Measurements from ENCODE around the gene TGFB1. TPM values are rescaled to one million over a fixed set of nuclear protein-coding genes. Genes with fewer than 3 reads are reported as not detected.
A peak's percentile ranks its signal among the peaks of the same experiment; 100 is the strongest.

The TGFB1 gene
- total and polyA plus RNA-seq, 2 of the 13 experiments (the other 11 are each of a cell fraction or from before 2014, with no cell fraction given) = 4.1 to 5.4 TPM

DNA sequence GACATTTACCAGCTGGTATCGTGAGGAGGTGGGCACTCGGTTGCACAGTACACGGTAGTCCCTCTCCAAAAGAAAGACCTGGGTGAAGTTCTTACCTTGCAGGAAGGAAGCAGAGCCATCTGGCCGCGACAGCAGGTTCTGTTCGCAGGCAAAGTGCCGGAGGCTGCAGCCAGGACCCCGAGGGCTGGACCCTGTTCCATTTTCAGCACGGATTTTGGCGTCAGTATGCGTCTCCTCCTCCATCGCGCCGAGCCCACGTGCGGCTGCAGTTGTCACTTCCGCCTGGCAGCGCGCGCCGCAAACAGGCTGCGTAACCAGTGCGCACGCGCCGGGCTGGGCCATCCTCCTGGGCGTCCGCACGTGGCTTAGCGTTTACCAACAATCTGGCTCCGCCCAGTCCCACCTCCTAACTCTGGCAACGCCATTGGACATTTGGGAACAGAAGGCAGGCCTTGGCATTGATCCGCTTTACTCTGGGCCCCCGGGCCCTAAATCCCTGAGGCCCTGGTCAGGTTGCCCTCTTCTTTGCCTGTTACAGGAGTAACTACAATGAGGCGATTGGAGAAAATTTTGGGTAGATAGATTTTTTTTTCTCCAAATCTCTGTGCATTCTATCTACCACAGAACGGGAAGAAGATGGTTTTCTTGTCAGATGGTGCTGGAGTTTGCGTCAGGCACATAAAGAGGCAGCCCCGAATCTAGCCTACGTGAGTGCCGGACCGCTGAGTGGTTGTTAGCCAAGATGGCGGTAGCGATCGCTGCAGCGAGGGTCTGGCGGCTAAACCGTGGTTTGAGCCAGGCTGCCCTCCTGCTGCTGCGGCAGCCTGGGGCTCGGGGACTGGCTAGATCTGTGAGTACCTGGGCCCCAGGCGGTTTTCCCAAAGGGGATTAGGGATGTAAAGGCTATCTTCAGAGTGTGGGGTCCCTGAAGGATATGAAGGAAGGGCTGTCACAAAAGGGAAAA, 43.6 kb upstream of the TGFB1 start, which contains the start of the genes BCKDHA and EXOSC5 (continued):
- TF ChIP-seq, protein P1, sequence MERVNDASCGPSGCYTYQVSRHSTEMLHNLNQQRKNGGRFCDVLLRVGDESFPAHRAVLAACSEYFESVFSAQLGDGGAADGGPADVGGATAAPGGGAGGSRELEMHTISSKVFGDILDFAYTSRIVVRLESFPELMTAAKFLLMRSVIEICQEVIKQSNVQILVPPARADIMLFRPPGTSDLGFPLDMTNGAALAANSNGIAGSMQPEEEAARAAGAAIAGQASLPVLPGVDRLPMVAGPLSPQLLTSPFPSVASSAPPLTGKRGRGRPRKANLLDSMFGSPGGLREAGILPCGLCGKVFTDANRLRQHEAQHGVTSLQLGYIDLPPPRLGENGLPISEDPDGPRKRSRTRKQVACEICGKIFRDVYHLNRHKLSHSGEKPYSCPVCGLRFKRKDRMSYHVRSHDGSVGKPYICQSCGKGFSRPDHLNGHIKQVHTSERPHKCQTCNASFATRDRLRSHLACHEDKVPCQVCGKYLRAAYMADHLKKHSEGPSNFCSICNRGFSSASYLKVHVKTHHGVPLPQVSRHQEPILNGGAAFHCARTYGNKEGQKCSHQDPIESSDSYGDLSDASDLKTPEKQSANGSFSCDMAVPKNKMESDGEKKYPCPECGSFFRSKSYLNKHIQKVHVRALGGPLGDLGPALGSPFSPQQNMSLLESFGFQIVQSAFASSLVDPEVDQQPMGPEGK (CRISPR knock-in tag; IDR thresholded peaks at IDR 0.05) = peak; percentile 42; the same call in 1 of the 2 replicates
- TF ChIP-seq ZNF672 (CRISPR knock-in tag; IDR thresholded peaks at IDR 0.05) = no peak
- TF ChIP-seq PAX8 (CRISPR knock-in tag; IDR thresholded peaks at IDR 0.05; ENCODE audit: borderline replicate concordance) = no peak
- TF ChIP-seq TAF15 (IDR thresholded peaks at IDR 0.05; ENCODE audit: low read depth, low read length, poor library complexity, severe bottlenecking) = peak; percentile 45
- 0 out of 2 replicates have a peak, but pooled peaks have one; percentile 77 for TF ChIP-seq DZIP1 (CRISPR knock-in tag; IDR thresholded peaks at IDR 0.05)
- TF ChIP-seq FOXK2 (IDR thresholded peaks at IDR 0.05) = peak; percentile 99
- TF ChIP-seq, protein P2, sequence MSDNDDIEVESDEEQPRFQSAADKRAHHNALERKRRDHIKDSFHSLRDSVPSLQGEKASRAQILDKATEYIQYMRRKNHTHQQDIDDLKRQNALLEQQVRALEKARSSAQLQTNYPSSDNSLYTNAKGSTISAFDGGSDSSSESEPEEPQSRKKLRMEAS (IDR thresholded peaks at IDR 0.05) = peak; percentile 100
- no peak for TF ChIP-seq CENPT (CRISPR knock-in tag; IDR thresholded peaks at IDR 0.05; ENCODE audit: low read depth)
- no peak for TF ChIP-seq NFIB (CRISPR knock-in tag; IDR thresholded peaks at IDR 0.05; ENCODE audit: borderline replicate concordance)
- no peak for TF ChIP-seq MEIS1 (CRISPR knock-in tag; IDR thresholded peaks at IDR 0.05; ENCODE audit: borderline replicate concordance)
- peak; percentile 69 for TF ChIP-seq HOXA3 (CRISPR knock-in tag; IDR thresholded peaks at IDR 0.05)
- no peak for TF ChIP-seq MAFG (CRISPR knock-in tag; IDR thresholded peaks at IDR 0.05)
- no peak; the same call in 1 of the 2 replicates for TF ChIP-seq ZSCAN9 (CRISPR knock-in tag; IDR thresholded peaks at IDR 0.05; ENCODE audit: borderline replicate concordance)
- TF ChIP-seq CEBPB (IDR thresholded peaks at IDR 0.05; ENCODE audit: borderline replicate concordance, low read depth, low read length) = no peak
- TF ChIP-seq, protein P3, sequence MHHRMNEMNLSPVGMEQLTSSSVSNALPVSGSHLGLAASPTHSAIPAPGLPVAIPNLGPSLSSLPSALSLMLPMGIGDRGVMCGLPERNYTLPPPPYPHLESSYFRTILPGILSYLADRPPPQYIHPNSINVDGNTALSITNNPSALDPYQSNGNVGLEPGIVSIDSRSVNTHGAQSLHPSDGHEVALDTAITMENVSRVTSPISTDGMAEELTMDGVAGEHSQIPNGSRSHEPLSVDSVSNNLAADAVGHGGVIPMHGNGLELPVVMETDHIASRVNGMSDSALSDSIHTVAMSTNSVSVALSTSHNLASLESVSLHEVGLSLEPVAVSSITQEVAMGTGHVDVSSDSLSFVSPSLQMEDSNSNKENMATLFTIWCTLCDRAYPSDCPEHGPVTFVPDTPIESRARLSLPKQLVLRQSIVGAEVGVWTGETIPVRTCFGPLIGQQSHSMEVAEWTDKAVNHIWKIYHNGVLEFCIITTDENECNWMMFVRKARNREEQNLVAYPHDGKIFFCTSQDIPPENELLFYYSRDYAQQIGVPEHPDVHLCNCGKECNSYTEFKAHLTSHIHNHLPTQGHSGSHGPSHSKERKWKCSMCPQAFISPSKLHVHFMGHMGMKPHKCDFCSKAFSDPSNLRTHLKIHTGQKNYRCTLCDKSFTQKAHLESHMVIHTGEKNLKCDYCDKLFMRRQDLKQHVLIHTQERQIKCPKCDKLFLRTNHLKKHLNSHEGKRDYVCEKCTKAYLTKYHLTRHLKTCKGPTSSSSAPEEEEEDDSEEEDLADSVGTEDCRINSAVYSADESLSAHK (CRISPR knock-in tag; IDR thresholded peaks at IDR 0.05; ENCODE audit: borderline replicate concordance) = no peak
- no peak for TF ChIP-seq ZSCAN29 (CRISPR knock-in tag; conservative IDR thresholded peaks at IDR 0.05)
- TF ChIP-seq, protein P4, sequence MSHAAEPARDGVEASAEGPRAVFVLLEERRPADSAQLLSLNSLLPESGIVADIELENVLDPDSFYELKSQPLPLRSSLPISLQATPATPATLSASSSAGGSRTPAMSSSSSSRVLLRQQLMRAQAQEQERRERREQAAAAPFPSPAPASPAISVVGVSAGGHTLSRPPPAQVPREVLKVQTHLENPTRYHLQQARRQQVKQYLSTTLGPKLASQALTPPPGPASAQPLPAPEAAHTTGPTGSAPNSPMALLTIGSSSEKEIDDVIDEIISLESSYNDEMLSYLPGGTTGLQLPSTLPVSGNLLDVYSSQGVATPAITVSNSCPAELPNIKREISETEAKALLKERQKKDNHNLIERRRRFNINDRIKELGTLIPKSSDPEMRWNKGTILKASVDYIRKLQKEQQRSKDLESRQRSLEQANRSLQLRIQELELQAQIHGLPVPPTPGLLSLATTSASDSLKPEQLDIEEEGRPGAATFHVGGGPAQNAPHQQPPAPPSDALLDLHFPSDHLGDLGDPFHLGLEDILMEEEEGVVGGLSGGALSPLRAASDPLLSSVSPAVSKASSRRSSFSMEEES (CRISPR knock-in tag; IDR thresholded peaks at IDR 0.05) = peak; percentile 84
- TF ChIP-seq IKZF4 (CRISPR knock-in tag; IDR thresholded peaks at IDR 0.05; ENCODE audit: borderline replicate concordance, low read depth, not compliant biosample characterization) = peak; percentile 89
- TF ChIP-seq ZNF354B (CRISPR knock-in tag; IDR thresholded peaks at IDR 0.05) = no peak

All from HepG2 (cell line).